ENCODE data around the gene RPL35A.

DNA sequence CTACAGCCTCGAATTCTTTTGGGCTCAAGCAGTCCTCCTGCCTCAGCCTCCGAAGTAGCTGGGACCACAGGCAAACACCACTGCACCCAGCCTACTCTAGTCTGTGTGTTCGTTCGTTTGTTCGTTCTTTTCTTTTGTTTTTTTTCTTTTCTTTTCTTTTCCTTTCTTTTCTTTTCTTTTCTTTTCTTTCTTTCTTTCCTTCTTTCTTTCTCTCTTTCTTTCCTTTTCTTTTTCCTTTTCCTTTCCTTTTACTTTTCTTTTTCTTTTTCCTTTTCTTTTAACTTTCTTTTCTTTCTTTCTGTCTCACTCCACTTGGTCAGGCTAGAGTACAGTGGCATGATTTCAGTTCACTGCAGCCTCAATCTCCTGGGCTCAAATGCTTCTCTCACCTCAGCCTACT lies 46.9 kb downstream of the RPL35A start:
- TF ChIP-seq, protein P1, sequence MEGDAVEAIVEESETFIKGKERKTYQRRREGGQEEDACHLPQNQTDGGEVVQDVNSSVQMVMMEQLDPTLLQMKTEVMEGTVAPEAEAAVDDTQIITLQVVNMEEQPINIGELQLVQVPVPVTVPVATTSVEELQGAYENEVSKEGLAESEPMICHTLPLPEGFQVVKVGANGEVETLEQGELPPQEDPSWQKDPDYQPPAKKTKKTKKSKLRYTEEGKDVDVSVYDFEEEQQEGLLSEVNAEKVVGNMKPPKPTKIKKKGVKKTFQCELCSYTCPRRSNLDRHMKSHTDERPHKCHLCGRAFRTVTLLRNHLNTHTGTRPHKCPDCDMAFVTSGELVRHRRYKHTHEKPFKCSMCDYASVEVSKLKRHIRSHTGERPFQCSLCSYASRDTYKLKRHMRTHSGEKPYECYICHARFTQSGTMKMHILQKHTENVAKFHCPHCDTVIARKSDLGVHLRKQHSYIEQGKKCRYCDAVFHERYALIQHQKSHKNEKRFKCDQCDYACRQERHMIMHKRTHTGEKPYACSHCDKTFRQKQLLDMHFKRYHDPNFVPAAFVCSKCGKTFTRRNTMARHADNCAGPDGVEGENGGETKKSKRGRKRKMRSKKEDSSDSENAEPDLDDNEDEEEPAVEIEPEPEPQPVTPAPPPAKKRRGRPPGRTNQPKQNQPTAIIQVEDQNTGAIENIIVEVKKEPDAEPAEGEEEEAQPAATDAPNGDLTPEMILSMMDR (IDR thresholded peaks at IDR 0.05 in 4 of 5, conservative IDR thresholded peaks at IDR 0.05 in 1 of 5), result no peak
- no peak for TF ChIP-seq POLR2A (IDR thresholded peaks at IDR 0.05)

Measured in gastrocnemius medialis (tissue), 4 donors.